Naive thymus-derived CD4-positive, alpha-beta T cell (primary cell): ENCODE measurements around the gene FLNC. TPM values are rescaled to one million over a fixed set of nuclear protein-coding genes. Genes with fewer than 3 reads are reported as not detected.
A peak's percentile ranks its signal among the peaks of the same experiment; 100 is the strongest.

Experiments used
- ATAC-seq: fragments of 150-1000 bp; cut with Tn5 transposase; 2 replicates; pipeline ENCODE4 v1.10.0; 2021; ENCODE audit warnings: mild to moderate bottlenecking, moderate library complexity
- CTCF ChIA-PET: fragments of 350-600 bp; sonication (Branson Sonifier 250); formaldehyde crosslinking; loops from one replicate; lab custom pipeline; 2021; ENCODE audit warnings: antibody characterized with exemption; lab: Charles Lee
- POLR2A ChIA-PET: fragments of 350-600 bp; sonication (Branson Sonifier 250); formaldehyde crosslinking; loops from one replicate; lab custom pipeline; 2021; ENCODE audit warnings: antibody characterized with exemption, inconsistent platforms; lab: Charles Lee
- DNase-seq, 9 donors: peaks; one replicate each; pipeline versions ENCODE4 v3.0.0 to v3.0.0-alpha.2; 2020 to 2022; ENCODE audit warnings: mixed read lengths in 1 of 9
- H3K27ac ChIP-seq: one replicate; pipeline ENCODE4 v1.7.0; 2013; ENCODE audit warnings: mild to moderate bottlenecking, low read depth, low read length, moderate library complexity
- H3K27me3 ChIP-seq, 2 donors: one replicate each; pipeline ENCODE4 v1.7.0; 2013; ENCODE audit warnings: low read length in 2 of 2, mild to moderate bottlenecking in 2 of 2, moderate library complexity in 2 of 2; ENCODE audit not compliant: control insufficient read depth in 2 of 2, insufficient read depth in 2 of 2
- H3K36me3 ChIP-seq, 3 experiments: 1 replicate in 2 of 3; 2 replicates in 1 of 3; pipeline ENCODE4 v1.7.0; 2013; ENCODE audit warnings: low read length in 3 of 3, mild to moderate bottlenecking in 3 of 3, moderate library complexity in 1 of 3; ENCODE audit not compliant: insufficient read depth in 3 of 3, control insufficient read depth in 2 of 3
- H3K4me1 ChIP-seq, 2 donors: one replicate each; pipeline ENCODE4 v1.7.0; 2013; ENCODE audit warnings: low read length in 2 of 2, mild to moderate bottlenecking in 2 of 2, moderate library complexity in 1 of 2; ENCODE audit not compliant: control insufficient read depth in 2 of 2, insufficient read depth in 2 of 2
- H3K4me3 ChIP-seq: 2 replicates; pipeline ENCODE4 v1.7.0; 2013; ENCODE audit warnings: mild to moderate bottlenecking, low read length
- H3K9me3 ChIP-seq, 3 experiments: 1 replicate in 2 of 3; 2 replicates in 1 of 3; pipeline ENCODE4 v1.7.0; 2013; ENCODE audit warnings: low read length in 3 of 3; ENCODE audit not compliant: control insufficient read depth in 2 of 3
- H3K27ac Mint-ChIP-seq, 9 donors: one replicate each; pipeline ENCODE4 v1.8.0; 2020 to 2022; ENCODE audit warnings: mixed read lengths in 9 of 9, mild to moderate bottlenecking in 8 of 9, moderate library complexity in 5 of 9, inconsistent platforms in 2 of 9
- H3K27me3 Mint-ChIP-seq, 5 donors: one replicate each; pipeline ENCODE4 v1.8.0; 2021 to 2022; ENCODE audit warnings: mixed read lengths in 5 of 5, mild to moderate bottlenecking in 1 of 5
- H3K36me3 Mint-ChIP-seq, 5 donors: one replicate each; pipeline ENCODE4 v1.8.0; 2020 to 2022; ENCODE audit warnings: mixed read lengths in 5 of 5, mild to moderate bottlenecking in 3 of 5, inconsistent platforms in 1 of 5
- H3K4me1 Mint-ChIP-seq, 7 donors: one replicate each; pipeline ENCODE4 v1.8.0; 2020 to 2022; ENCODE audit warnings: mixed read lengths in 7 of 7, mild to moderate bottlenecking in 3 of 7, inconsistent platforms in 1 of 7
- H3K4me3 Mint-ChIP-seq, 10 donors: one replicate each; pipeline ENCODE4 v1.8.0; 2020 to 2022; ENCODE audit warnings: mild to moderate bottlenecking in 10 of 10, mixed read lengths in 10 of 10, moderate library complexity in 6 of 10, inconsistent platforms in 2 of 10
- H3K9me3 Mint-ChIP-seq, 11 donors: one replicate each; pipeline ENCODE4 v1.8.0; 2020 to 2022; ENCODE audit warnings: mixed read lengths in 11 of 11, mild to moderate bottlenecking in 4 of 11, inconsistent platforms in 1 of 11, moderate library complexity in 1 of 11
- intact Hi-C, 2 donors: fragments of 100-400 bp; cut with micrococcal nuclease; formaldehyde crosslinking; loops; one replicate each; pipeline ENCODE4 v1.15.1; 2023
- polyA plus RNA-seq, 2 donors: library from polyadenylated mRNA; unstranded; fragments of 300-500 nt; fragmentation: Illumina TruSeq; gene quantifications; one replicate each; pipeline ENCODE4 v1.2.3, GENCODE V29; 2021
- total RNA-seq, 6 experiments: library from RNA in 5 of 6; stranded (reverse) in 5 of 6; gene quantifications; 1 replicate in 5 of 6; 2 replicates in 1 of 6; pipeline ENCODE4 v1.2.3 and lab custom pipeline; 2021 to 2026

FLNC gene
- total and polyA plus RNA-seq, 7 experiments from 2014 or later, result 0.05 to 0.19 TPM; not detected in 5

- Histone ChIP-seq H3K9me3 (no peaks in the 10 kb centered on the region), H3K27ac (no peak overlapping the region), H3K36me3 (peaks cover 0 to 14% (median 0%) of the 10 kb centered on the region in 3 experiments), H3K27me3 (no peaks in the 10 kb centered on the region), H3K4me1 (no peaks in the 10 kb centered on the region), H3K4me3 (no peak overlapping the region)
- no peak for ATAC-seq
- H3K27me3 Mint-ChIP-seq, result no peaks in the 10 kb centered on the region
- H3K9me3 Mint-ChIP-seq, result no peaks in the 10 kb centered on the region
- DNase-seq, result no peak
- CTCF ChIA-PET, result no interaction called here
- no peaks in the 10 kb centered on the region for H3K4me1 Mint-ChIP-seq
- POLR2A ChIA-PET, result no interaction called here
- no peak overlapping the region for H3K4me3 Mint-ChIP-seq
- H3K36me3 Mint-ChIP-seq, result peaks cover 0 to 27% (median 13%) of the 10 kb centered on the region in 5 donors
- H3K27ac Mint-ChIP-seq, result no peak overlapping the region
- intact Hi-C loops, result no loop called here
Measured at GRCh38 chr7:128800567-128800966, 29.6 kb upstream of the FLNC start.

DNA sequence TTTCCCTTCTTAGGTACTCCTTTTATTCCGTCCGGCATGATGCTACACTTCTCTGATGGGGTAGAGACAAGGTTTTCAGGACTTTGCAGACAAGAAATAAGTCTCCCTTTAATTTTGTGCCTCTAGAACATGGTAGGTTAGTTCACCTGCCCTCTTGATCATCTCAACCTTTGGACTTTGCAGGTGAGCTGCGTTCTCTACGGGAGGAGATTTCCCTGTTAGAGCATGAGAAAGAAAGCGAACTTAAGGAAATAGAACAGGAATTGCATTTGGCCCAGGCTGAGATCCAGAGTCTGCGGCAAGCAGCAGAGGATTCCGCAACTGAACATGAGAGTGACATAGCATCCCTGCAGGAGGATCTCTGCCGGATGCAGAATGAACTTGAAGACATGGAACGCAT is 29.2 kb upstream of the FLNC start:
- Histone ChIP-seq H3K4me3 (no peak overlapping the region), H3K4me1 (no peaks in the 10 kb centered on the region), H3K9me3 (no peaks in the 10 kb centered on the region), H3K27ac (no peak overlapping the region), H3K27me3 (no peaks in the 10 kb centered on the region), H3K36me3 (peaks cover 0 to 18% (median 0%) of the 10 kb centered on the region in 3 experiments)
- DNase-seq (no peak), ATAC-seq (no peak)
- CTCF ChIA-PET, result no interaction called here
- peaks cover 0 to 28% (median 13%) of the 10 kb centered on the region in 5 donors for H3K36me3 Mint-ChIP-seq
- no peaks in the 10 kb centered on the region for H3K4me1 Mint-ChIP-seq
- no peaks in the 10 kb centered on the region for H3K27me3 Mint-ChIP-seq
- no peak overlapping the region for H3K4me3 Mint-ChIP-seq
- intact Hi-C loops, result no loop called here
- POLR2A ChIA-PET, result no interaction called here
- H3K9me3 Mint-ChIP-seq, result no peaks in the 10 kb centered on the region
- H3K27ac Mint-ChIP-seq, result peak overlapping the region in 1 of 9 donors; percentile 37

DNA sequence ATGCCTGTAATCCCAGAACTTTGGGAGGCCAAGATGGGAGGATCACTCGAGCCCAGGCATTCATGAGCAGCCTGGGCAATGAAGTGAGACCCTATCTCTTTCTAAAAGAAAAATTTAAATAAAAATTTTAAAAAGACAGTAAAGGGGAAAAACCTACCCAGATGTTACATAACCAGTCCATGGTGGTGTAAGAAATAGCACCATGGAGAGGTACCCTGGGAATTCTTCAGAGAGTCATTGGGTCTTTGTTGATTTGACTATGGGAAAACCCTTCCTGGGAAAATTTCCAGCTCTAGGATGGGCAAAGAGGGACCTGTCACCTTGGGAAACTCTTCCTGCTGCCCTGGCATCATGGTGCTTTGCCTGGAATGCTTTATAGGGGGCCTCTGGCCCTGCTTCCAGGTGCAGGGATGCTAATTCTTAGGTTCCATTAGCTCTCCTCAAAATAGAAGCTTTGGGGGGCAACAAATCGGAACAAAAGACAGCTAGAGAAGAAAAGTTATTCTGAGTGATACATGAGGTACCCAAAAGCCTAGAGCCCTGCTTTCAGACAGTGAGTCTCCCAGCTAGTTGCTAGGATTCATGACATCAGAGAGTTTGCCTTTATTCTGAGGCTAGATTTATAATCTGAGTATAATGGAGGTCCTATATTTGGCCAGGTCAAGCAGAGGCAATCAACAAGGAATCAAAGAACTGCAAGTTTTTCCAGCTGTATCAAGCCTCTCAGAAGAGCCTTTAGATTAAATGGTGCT is 28.4 kb upstream of the FLNC start:
- no peak for ATAC-seq
- Histone ChIP-seq H3K9me3 (no peaks in the 10 kb centered on the region), H3K27me3 (no peaks in the 10 kb centered on the region), H3K36me3 (peaks cover 0 to 22% (median 0%) of the 10 kb centered on the region in 3 experiments), H3K4me1 (no peaks in the 10 kb centered on the region), H3K4me3 (no peak overlapping the region), H3K27ac (no peak overlapping the region)
- Mint-ChIP-seq H3K36me3 (peaks cover 0 to 36% (median 20%) of the 10 kb centered on the region in 5 donors), H3K27me3 (no peaks in the 10 kb centered on the region), H3K9me3 (no peaks in the 10 kb centered on the region), H3K4me1 (no peaks in the 10 kb centered on the region), H3K4me3 (no peak overlapping the region), H3K27ac (no peak overlapping the region)
- ChIA-PET POLR2A (no interaction called here), CTCF (no interaction called here)
- intact Hi-C loops, result no loop called here
- no peak for DNase-seq

- Histone ChIP-seq H3K9me3 (no peaks in the 10 kb centered on the region), H3K27me3 (no peaks in the 10 kb centered on the region), H3K27ac (no peak overlapping the region), H3K36me3 (peaks cover 0 to 22% (median 0%) of the 10 kb centered on the region in 3 experiments), H3K4me3 (no peak overlapping the region), H3K4me1 (no peaks in the 10 kb centered on the region)
- no peak overlapping the region for H3K27ac Mint-ChIP-seq
- POLR2A ChIA-PET, result no interaction called here
- ATAC-seq, result no peak
- intact Hi-C loops, result no loop called here
- H3K36me3 Mint-ChIP-seq, result peaks cover 0 to 32% (median 15%) of the 10 kb centered on the region in 5 donors
- H3K4me1 Mint-ChIP-seq, result no peaks in the 10 kb centered on the region
- no peaks in the 10 kb centered on the region for H3K9me3 Mint-ChIP-seq
- DNase-seq, result no peak
- H3K27me3 Mint-ChIP-seq, result no peaks in the 10 kb centered on the region
- CTCF ChIA-PET, result no interaction called here
- H3K4me3 Mint-ChIP-seq, result no peak overlapping the region
Measured at GRCh38 chr7:128804484-128804883, 25.7 kb upstream of the FLNC start.

- ATAC-seq (no peak), DNase-seq (no peak)
- no peak overlapping the region for H3K27ac ChIP-seq
- Mint-ChIP-seq H3K9me3 (no peaks in the 10 kb centered on the region), H3K27ac (no peak overlapping the region), H3K36me3 (peaks cover 0 to 32% (median 15%) of the 10 kb centered on the region in 5 donors), H3K4me1 (no peaks in the 10 kb centered on the region), H3K27me3 (no peaks in the 10 kb centered on the region), H3K4me3 (no peak overlapping the region)
- intact Hi-C loops, result no loop called here
- ChIA-PET CTCF (no interaction called here), POLR2A (no interaction called here)
- no peaks in the 10 kb centered on the region for H3K4me1 ChIP-seq
- H3K4me3 ChIP-seq, result no peak overlapping the region
- H3K36me3 ChIP-seq, result peaks cover 0 to 22% (median 0%) of the 10 kb centered on the region in 3 experiments
- H3K9me3 ChIP-seq, result no peaks in the 10 kb centered on the region
- no peaks in the 10 kb centered on the region for H3K27me3 ChIP-seq
Measured at GRCh38 chr7:128805225-128805624, 25.0 kb upstream of the FLNC start.

GRCh38 chr7:128807191-128807590 is 23.0 kb upstream of the FLNC start:
- H3K27me3 Mint-ChIP-seq, result no peaks in the 10 kb centered on the region
- intact Hi-C loops, result no loop called here
- Histone ChIP-seq H3K4me3 (no peak overlapping the region), H3K4me1 (no peaks in the 10 kb centered on the region), H3K36me3 (peaks cover 0 to 22% (median 0%) of the 10 kb centered on the region in 3 experiments), H3K27me3 (no peaks in the 10 kb centered on the region), H3K9me3 (no peaks in the 10 kb centered on the region), H3K27ac (no peak overlapping the region)
- ATAC-seq, result no peak
- no peak overlapping the region for H3K4me3 Mint-ChIP-seq
- H3K9me3 Mint-ChIP-seq, result no peaks in the 10 kb centered on the region
- no peak for DNase-seq
- H3K4me1 Mint-ChIP-seq, result no peaks in the 10 kb centered on the region
- ChIA-PET CTCF (no interaction called here), POLR2A (no interaction called here)
- H3K36me3 Mint-ChIP-seq, result peaks cover 0 to 26% (median 7%) of the 10 kb centered on the region in 5 donors
- H3K27ac Mint-ChIP-seq, result no peak overlapping the region

DNA sequence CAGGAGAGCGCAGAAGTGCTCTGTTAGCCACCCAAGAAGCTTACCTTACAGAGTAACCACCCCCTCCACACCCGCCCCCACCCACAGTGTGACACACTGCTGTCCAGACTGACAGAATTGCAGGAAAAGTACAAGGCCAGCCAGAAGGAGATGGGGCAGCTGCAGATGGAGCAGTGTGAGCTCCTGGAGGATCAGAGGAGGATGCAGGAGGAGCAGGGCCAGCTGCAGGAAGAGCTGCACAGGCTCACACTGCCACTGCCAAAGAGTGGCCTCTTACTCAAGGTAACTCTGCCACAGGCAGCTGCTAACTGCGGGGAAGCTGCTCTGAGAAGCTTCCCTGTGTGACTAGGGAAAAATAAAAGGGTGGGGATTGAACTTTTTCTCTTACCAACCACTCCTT is 20.8 kb upstream of the FLNC start:
- Histone ChIP-seq H3K27ac (no peak overlapping the region), H3K4me1 (no peaks in the 10 kb centered on the region), H3K27me3 (no peaks in the 10 kb centered on the region), H3K4me3 (no peak overlapping the region), H3K36me3 (peaks cover 0 to 21% (median 0%) of the 10 kb centered on the region in 3 experiments), H3K9me3 (no peaks in the 10 kb centered on the region)
- ChIA-PET POLR2A (no interaction called here), CTCF (no interaction called here)
- intact Hi-C loops, result no loop called here
- DNase-seq, result no peak
- Mint-ChIP-seq H3K27me3 (peaks cover 0 to under 1% (median 0%) of the 10 kb centered on the region in 5 donors), H3K27ac (no peak overlapping the region), H3K4me3 (no peak overlapping the region), H3K4me1 (no peaks in the 10 kb centered on the region), H3K9me3 (no peaks in the 10 kb centered on the region), H3K36me3 (peaks cover 0 to 17% (median 7%) of the 10 kb centered on the region in 5 donors)
- ATAC-seq, result no peak
